Gastroesophageal sphincter (tissue), 3 donors: ENCODE data around the gene NREP.

ENCODE experiments used
- CTCF ChIP-seq, 4 experiments: fragments of 200-600 bp in 2 of 4; fragments of 450-650 bp in 2 of 4; sonication (generic) in 1 of 4; IDR thresholded peaks; one replicate each; pipeline ENCODE4 v1.5.1; 2017 to 2019; ENCODE audit warnings: antibody characterized with exemption in 4 of 4, mild to moderate bottlenecking in 2 of 4, moderate library complexity in 2 of 4
- EP300 ChIP-seq: sonication (generic); formaldehyde crosslinking; IDR thresholded peaks from one replicate; pipeline ENCODE4 v1.6.1; 2017; ENCODE audit warnings: antibody characterized with exemption, mild to moderate bottlenecking
- POLR2A ChIP-seq, 2 donors: fragments of 450-650 bp; IDR thresholded peaks; one replicate each; pipeline ENCODE4 v1.6.1; 2017; ENCODE audit warnings: antibody characterized with exemption in 2 of 2, mild to moderate bottlenecking in 2 of 2, moderate library complexity in 1 of 2
- POLR2AphosphoS5 ChIP-seq: sonication (generic); formaldehyde crosslinking; IDR thresholded peaks from one replicate; pipeline ENCODE4 v1.6.1; 2017; ENCODE audit warnings: antibody characterized with exemption

- TF ChIP-seq CTCF (IDR thresholded peaks at IDR 0.05) (no peak), POLR2AphosphoS5 (no peak), POLR2A (IDR thresholded peaks at IDR 0.05) (no peak), EP300 (no peak)
Observed at GRCh38 chr5:111691914-111692313, 65.1 kb downstream of the NREP start.
